ENCODE data around the gene DUSP9. TPM values are rescaled to one million over a fixed set of nuclear protein-coding genes. Genes with fewer than 3 reads are reported as not detected.
A peak's percentile ranks its signal among the peaks of the same experiment; 100 is the strongest.

DUSP9 gene
- total RNA-seq, 1 donor from 2014 or later = 0.19 TPM

GRCh38 chrX:153643431-153644351, 3.3 kb upstream of the DUSP9 start:
- Mint-ChIP-seq H3K27ac (no peak overlapping the region), H3K9me3 (no peaks in the 10 kb centered on the region), H3K4me1 (peaks cover 10% of the 10 kb centered on the region), H3K36me3 (ENCODE audit: low read depth) (no peaks in the 10 kb centered on the region), H3K27me3 (peaks cover 41% of the 10 kb centered on the region), H3K4me3 (peak overlapping the region; percentile 23)
- peak; percentile 73 for DNase-seq
- intact Hi-C loops (cut with micrococcal nuclease) = no loop called here

GRCh38 chrX:153644356-153645125, 2.5 kb upstream of the DUSP9 start:
- intact Hi-C loops (cut with micrococcal nuclease) = loop anchor here (5.0 kb wide), 1 partner anchor 37 kb away; no protein-coding TSS in a partner anchor
- no peak for DNase-seq
- no peaks in the 10 kb centered on the region for H3K9me3 Mint-ChIP-seq
- no peak overlapping the region for H3K27ac Mint-ChIP-seq
- no peaks in the 10 kb centered on the region for H3K36me3 Mint-ChIP-seq (ENCODE audit: low read depth)
- peaks cover 43% of the 10 kb centered on the region for H3K27me3 Mint-ChIP-seq
- no peak overlapping the region for H3K4me3 Mint-ChIP-seq
- H3K4me1 Mint-ChIP-seq = peaks cover 10% of the 10 kb centered on the region

GRCh38 chrX:153645151-153645550, 1.9 kb upstream of the DUSP9 start:
- H3K27me3 Mint-ChIP-seq = peaks cover 43% of the 10 kb centered on the region
- peaks cover 10% of the 10 kb centered on the region for H3K4me1 Mint-ChIP-seq
- no peak overlapping the region for H3K27ac Mint-ChIP-seq
- no peak for DNase-seq
- no peak overlapping the region for H3K4me3 Mint-ChIP-seq
- H3K9me3 Mint-ChIP-seq = no peaks in the 10 kb centered on the region
- intact Hi-C loops (cut with micrococcal nuclease) = loop anchor here (5.0 kb wide), 1 partner anchor 38 kb away; no protein-coding TSS in a partner anchor
- H3K36me3 Mint-ChIP-seq (ENCODE audit: low read depth) = no peaks in the 10 kb centered on the region

- Mint-ChIP-seq H3K27ac (no peak overlapping the region), H3K9me3 (no peaks in the 10 kb centered on the region), H3K27me3 (peaks cover 41% of the 10 kb centered on the region), H3K36me3 (ENCODE audit: low read depth) (no peaks in the 10 kb centered on the region), H3K4me1 (peaks cover 10% of the 10 kb centered on the region), H3K4me3 (no peak overlapping the region)
- intact Hi-C loops (cut with micrococcal nuclease) = loop anchor here (2.0 to 5.0 kb wide), 2 partner anchors 17 to 39 kb away; no protein-coding TSS in a partner anchor
- no peak for DNase-seq
Measured at GRCh38 chrX:153645921-153646488, 998 bp upstream of the DUSP9 start.

GRCh38 chrX:153647461-153648357, 706 bp downstream of the DUSP9 start:
- H3K27ac Mint-ChIP-seq = no peak overlapping the region
- intact Hi-C loops (cut with micrococcal nuclease) = loop anchor here (2.0 to 5.0 kb wide), 2 partner anchors 15 to 40 kb away; no protein-coding TSS in a partner anchor
- no peaks in the 10 kb centered on the region for H3K36me3 Mint-ChIP-seq (ENCODE audit: low read depth)
- H3K9me3 Mint-ChIP-seq = no peaks in the 10 kb centered on the region
- H3K4me3 Mint-ChIP-seq = peak overlapping the region; percentile 19
- peaks cover 36% of the 10 kb centered on the region for H3K27me3 Mint-ChIP-seq
- peaks cover 5% of the 10 kb centered on the region for H3K4me1 Mint-ChIP-seq
- no peak for DNase-seq

GRCh38 chrX:153648358-153649177, 1.6 kb downstream of the DUSP9 start:
- intact Hi-C loops (cut with micrococcal nuclease) = loop anchor here (1.0 to 5.0 kb wide), 2 partner anchors 41 to 93 kb away; no protein-coding TSS in a partner anchor
- Mint-ChIP-seq H3K9me3 (no peaks in the 10 kb centered on the region), H3K4me3 (no peak overlapping the region), H3K27me3 (peaks cover 29% of the 10 kb centered on the region), H3K36me3 (ENCODE audit: low read depth) (no peaks in the 10 kb centered on the region), H3K4me1 (peaks cover 2% of the 10 kb centered on the region), H3K27ac (no peak overlapping the region)
- no peak for DNase-seq

- Mint-ChIP-seq H3K4me1 (peaks cover 2% of the 10 kb centered on the region), H3K4me3 (no peak overlapping the region), H3K27ac (no peak overlapping the region), H3K9me3 (no peaks in the 10 kb centered on the region), H3K36me3 (ENCODE audit: low read depth) (no peaks in the 10 kb centered on the region), H3K27me3 (peaks cover 28% of the 10 kb centered on the region)
- intact Hi-C loops (cut with micrococcal nuclease) = loop anchor here (1.0 to 5.0 kb wide), 2 partner anchors 42 to 94 kb away; no protein-coding TSS in a partner anchor
- DNase-seq = peak; percentile 77
Measured at GRCh38 chrX:153649178-153649914, 2.3 kb downstream of the DUSP9 start.

- DNase-seq = no peak
- no peak overlapping the region for H3K4me3 Mint-ChIP-seq
- H3K27me3 Mint-ChIP-seq = peaks cover 23% of the 10 kb centered on the region
- peaks cover 2% of the 10 kb centered on the region for H3K4me1 Mint-ChIP-seq
- no peaks in the 10 kb centered on the region for H3K36me3 Mint-ChIP-seq (ENCODE audit: low read depth)
- no peaks in the 10 kb centered on the region for H3K9me3 Mint-ChIP-seq
- intact Hi-C loops (cut with micrococcal nuclease) = loop anchor here (1.0 to 5.0 kb wide), 2 partner anchors 43 to 95 kb away; no protein-coding TSS in a partner anchor
- no peak overlapping the region for H3K27ac Mint-ChIP-seq
Measured at GRCh38 chrX:153649915-153650782, 3.1 kb downstream of the DUSP9 start.

- DNase-seq = no peak
- intact Hi-C loops (cut with micrococcal nuclease) = no loop called here
- H3K4me3 Mint-ChIP-seq = no peak overlapping the region
- no peak overlapping the region for H3K27ac Mint-ChIP-seq
- no peaks in the 10 kb centered on the region for H3K36me3 Mint-ChIP-seq (ENCODE audit: low read depth)
- peaks cover 16% of the 10 kb centered on the region for H3K27me3 Mint-ChIP-seq
- peaks cover 2% of the 10 kb centered on the region for H3K4me1 Mint-ChIP-seq
- H3K9me3 Mint-ChIP-seq = no peaks in the 10 kb centered on the region
Measured at GRCh38 chrX:153650959-153651358, 4.0 kb downstream of the DUSP9 start.

- Mint-ChIP-seq H3K27me3 (peaks cover 11% of the 10 kb centered on the region), H3K27ac (no peak overlapping the region), H3K9me3 (no peaks in the 10 kb centered on the region), H3K4me3 (no peak overlapping the region), H3K4me1 (peaks cover 2% of the 10 kb centered on the region), H3K36me3 (ENCODE audit: low read depth) (no peaks in the 10 kb centered on the region)
- intact Hi-C loops (cut with micrococcal nuclease) = no loop called here
- peak; percentile 64 for DNase-seq
Measured at GRCh38 chrX:153651540-153652079, 4.6 kb downstream of the DUSP9 start.

GRCh38 chrX:153653556-153653955, 6.6 kb downstream of the DUSP9 start:
- Mint-ChIP-seq H3K4me3 (no peak overlapping the region), H3K27me3 (peaks cover 6% of the 10 kb centered on the region), H3K36me3 (ENCODE audit: low read depth) (no peaks in the 10 kb centered on the region), H3K9me3 (no peaks in the 10 kb centered on the region), H3K4me1 (no peaks in the 10 kb centered on the region), H3K27ac (no peak overlapping the region)
- intact Hi-C loops (cut with micrococcal nuclease) = no loop called here
- DNase-seq = no peak

All from activated CD4-positive, alpha-beta T cell treated with anti-CD3 and anti-CD28 coated beads, Interleukin-2, amount 10 ng/mL, durations not matched to agents 24 days and 14 days (primary cell).